ENCODE data around the gene CORO1C.

DNA sequence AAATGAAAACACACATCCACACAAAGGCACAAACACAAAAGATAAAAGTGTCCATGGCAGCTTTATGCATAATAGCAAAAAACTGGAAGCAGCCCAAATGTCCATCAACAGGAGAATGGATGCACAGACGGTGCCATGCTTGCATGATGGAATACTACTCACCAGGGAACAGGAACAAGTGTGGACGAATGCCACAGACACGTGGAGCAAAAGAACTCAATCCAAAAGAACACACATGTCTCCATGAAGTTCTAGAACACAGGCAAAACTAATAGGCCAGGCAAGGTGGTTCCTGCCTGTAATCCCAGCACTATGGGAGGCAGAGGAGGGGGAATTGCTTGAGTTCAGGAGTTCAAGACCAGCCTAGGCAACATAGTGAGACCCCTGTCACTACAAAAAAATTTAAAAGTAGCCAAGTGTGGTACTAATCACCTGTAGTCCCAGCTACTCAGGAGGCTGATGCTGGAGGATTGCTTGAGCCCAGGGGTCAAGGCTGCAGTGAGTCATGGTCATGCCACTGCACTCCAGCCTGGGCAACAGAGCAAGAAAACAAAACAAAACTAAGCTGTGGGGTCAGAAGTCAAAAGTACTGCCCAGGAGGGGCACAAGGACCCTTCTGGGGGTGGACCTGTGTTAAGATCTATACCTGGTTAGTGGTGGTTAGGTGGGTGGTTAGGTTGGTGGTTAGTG lies 126.2 kb downstream of the CORO1C start:
- TF ChIP-seq TAF1 (IDR thresholded peaks at IDR 0.05; ENCODE audit: low read depth) (no peak), POLR2AphosphoS5 (IDR thresholded peaks at IDR 0.05) (no peak)
- TF ChIP-seq, protein P1, sequence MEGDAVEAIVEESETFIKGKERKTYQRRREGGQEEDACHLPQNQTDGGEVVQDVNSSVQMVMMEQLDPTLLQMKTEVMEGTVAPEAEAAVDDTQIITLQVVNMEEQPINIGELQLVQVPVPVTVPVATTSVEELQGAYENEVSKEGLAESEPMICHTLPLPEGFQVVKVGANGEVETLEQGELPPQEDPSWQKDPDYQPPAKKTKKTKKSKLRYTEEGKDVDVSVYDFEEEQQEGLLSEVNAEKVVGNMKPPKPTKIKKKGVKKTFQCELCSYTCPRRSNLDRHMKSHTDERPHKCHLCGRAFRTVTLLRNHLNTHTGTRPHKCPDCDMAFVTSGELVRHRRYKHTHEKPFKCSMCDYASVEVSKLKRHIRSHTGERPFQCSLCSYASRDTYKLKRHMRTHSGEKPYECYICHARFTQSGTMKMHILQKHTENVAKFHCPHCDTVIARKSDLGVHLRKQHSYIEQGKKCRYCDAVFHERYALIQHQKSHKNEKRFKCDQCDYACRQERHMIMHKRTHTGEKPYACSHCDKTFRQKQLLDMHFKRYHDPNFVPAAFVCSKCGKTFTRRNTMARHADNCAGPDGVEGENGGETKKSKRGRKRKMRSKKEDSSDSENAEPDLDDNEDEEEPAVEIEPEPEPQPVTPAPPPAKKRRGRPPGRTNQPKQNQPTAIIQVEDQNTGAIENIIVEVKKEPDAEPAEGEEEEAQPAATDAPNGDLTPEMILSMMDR (IDR thresholded peaks at IDR 0.05; ENCODE audit: poor library complexity, severe bottlenecking): no peak
